Transverse colon (tissue), 4 donors: ENCODE data around the gene UBE2C.

Experiments used
- CTCF ChIP-seq, 5 experiments: fragments of 200-600 bp in 3 of 5; fragments of 450-650 bp in 2 of 5; sonication (generic) in 3 of 5; IDR thresholded peaks; 1 replicate in 2 of 5; 2 replicates in 3 of 5; pipeline ENCODE4 v1.5.1; 2016 to 2017; ENCODE audit warnings: antibody characterized with exemption in 5 of 5, inconsistent platforms in 3 of 5, mild to moderate bottlenecking in 2 of 5, moderate library complexity in 1 of 5
- POLR2A ChIP-seq: fragments of 450-650 bp; IDR thresholded peaks from one replicate; pipeline ENCODE4 v1.6.1; 2016; ENCODE audit warnings: antibody characterized with exemption, mild to moderate bottlenecking, moderate library complexity
- POLR2AphosphoS5 ChIP-seq, 3 donors: sonication (generic); formaldehyde crosslinking; IDR thresholded peaks; one replicate each; pipeline ENCODE4 v1.6.1; 2016; ENCODE audit warnings: antibody characterized with exemption in 3 of 3

GRCh38 chr20:45813006-45813340 lies 529 bp downstream of the UBE2C start:
- no peak for TF ChIP-seq POLR2AphosphoS5 (IDR thresholded peaks at IDR 0.05)
- no peak for TF ChIP-seq CTCF (IDR thresholded peaks at IDR 0.05)
- no peak for TF ChIP-seq POLR2A
